Hypothalamus (tissue), 51 donors: ENCODE measurements around the gene PABPN1L.
A peak's percentile ranks its signal among the peaks of the same experiment; 100 is the strongest.

Source experiments
- DNase-seq, 51 donors: peaks; one replicate each; lab custom pipeline; 2025; lab: John Stamatoyannopoulos, UW

PABPN1L gene

DNA sequence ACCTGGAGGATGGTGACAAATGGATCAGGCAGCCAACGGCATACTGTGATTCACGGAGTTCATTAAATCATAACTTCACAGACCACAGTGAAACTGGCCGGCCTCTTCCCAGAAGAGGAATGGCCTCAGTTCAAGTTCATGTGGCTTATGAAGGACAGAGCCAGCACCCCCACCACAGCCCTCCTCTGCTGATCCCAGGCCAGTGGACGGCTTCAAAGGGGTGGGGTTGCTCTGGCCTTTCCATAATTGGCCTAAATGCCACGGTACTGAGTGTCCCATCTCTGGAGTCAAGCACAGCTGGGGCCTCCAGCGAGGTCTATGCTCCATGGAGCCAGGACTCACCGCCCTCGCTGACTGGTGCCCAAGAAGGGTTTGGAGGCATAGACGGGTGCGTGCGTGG is 31.1 kb downstream of the PABPN1L start:
- DNase-seq: no peak

DNA sequence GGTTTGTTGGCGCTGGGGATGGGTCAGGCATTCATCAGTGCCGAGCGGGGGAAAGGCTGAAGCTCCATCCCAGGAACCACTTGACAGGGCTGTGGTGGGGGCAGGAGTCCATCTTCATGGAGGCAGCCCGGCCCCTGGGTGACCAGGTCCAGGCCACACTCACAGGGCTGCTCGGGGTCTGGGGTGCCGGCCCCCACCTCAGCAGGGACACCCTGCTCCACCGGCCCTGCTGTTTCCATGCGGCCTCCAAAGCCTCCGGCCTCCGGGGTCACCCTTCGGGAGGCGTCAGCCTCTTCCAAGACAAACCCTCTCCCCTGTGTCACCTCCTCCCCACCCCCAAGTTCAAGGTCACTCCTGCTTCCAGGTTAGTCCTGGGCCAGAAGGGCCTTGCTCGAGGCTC is 31.8 kb downstream of the PABPN1L start:
- no peak for DNase-seq

DNA sequence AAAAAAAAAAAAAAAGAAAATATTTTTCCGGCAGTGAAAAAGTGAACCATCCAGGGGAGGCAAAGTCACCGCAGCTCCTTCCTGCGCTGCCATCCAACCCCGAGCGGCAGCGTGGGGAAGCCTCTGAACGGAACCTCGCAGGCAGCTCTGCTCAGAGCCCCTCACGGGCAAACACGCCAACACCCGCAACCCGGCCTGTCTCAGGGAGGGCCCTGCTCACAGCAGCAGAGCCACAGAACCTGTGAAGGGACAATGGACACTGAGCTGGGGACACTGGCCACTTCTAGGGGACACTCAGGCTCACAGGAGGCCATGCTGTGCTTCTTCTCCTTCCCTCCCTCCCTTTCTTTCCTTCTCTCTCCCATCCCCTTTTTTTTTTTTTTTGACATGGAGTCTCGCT is 33.4 kb downstream of the PABPN1L start:
- DNase-seq: no peak

DNA sequence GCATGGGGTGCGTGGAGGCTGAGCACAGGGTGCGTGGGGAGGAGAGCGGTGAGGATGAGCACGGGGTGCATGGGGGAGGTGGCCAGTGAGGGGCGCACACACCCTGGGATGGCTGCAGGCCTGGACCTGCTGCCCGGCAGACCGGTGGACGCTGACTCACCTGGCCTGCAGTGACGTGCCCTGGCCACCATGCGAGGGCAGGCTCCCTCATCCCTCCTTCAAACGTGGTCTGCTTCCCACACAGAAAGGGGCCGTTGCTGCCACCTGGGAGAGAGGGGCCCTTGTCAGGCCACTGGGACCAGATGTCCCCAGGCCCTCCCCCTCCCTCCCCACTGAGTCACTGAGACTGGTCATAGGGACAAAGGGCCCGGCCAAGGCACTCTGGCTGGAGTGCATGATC is 34.6 kb downstream of the PABPN1L start:
- no peak for DNase-seq

DNA sequence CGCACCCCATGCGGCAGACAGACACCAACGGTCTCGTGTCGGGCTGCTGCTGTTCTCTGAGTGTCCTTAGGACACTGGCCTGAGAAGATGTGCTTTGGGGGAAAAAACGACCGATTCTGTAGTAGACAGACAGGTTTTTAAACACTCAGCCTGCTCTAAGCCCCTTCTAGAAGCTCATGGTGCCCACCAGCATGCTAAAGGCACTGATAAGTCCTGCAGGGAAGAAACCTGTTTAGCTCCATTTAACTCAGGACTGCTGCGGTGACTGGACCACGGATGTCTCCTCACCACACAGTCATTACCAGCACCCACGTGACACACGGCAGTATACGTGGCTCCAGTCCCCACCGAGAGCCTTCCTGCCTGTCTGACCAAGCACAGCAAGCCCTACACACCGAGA is 35.7 kb downstream of the PABPN1L start:
- no peak for DNase-seq

DNA sequence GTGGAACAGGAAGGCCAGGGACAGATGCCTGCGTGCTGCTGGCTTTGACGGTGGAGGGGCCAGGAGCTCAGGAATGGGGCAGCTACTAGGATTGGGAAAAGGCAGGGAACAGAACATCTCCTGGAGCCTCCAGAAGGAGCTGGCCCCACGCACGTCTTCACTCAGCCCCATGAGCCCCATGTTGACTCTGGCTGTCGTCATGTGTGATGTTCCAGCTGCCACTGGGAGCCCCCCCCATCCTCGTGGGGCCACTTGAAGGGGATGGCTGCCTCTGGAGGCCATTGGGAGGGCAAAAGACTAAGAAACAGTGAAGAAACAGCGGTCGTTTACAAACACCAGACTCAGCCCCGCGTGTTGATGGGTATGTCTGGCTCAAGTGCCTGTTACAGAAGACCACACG is 36.2 kb downstream of the PABPN1L start:
- no peak for DNase-seq

DNA sequence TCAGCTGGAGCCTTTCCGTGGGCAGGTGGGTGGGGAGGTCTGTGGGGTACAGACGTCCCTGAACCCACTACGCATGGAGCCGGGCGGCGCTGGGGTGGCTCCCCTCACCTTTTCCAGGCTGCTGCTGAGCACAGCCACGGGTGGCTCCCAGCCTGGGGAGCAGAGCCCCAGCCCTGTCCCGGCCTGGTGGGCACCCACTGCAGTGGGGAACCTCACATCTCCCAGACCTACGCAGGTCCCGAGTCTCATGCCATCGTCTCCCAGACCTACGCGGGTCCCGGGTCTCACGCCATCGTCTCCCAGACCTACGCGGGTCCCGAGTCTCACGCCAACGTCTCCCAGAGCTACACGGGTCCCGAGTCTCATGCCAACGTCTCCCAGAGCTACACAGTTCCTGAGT is 37.7 kb downstream of the PABPN1L start:
- DNase-seq: peak in 12 of 51 donors; percentile 12 to 56 (median 26)

DNA sequence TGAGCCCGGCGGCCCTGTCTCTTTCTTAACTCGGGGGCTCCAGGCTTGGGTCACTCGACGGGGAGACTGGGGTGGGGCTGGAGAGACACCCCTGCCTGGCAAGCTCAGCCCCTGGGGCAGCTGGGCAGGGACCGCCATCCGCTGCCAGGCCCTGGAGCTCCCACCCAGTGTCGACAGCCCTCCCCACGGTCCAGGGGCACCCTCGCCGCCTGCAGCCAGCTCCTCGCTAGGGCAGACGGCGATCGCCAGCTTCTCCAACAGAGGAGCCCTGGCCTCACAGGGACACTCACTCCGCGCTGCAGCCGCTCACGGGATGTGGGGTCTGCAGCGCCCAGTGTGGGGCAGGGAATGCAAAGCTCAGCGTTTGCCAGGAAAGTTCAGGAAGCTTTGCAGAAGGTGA is 38.7 kb downstream of the PABPN1L start:
- DNase-seq: no peak

DNA sequence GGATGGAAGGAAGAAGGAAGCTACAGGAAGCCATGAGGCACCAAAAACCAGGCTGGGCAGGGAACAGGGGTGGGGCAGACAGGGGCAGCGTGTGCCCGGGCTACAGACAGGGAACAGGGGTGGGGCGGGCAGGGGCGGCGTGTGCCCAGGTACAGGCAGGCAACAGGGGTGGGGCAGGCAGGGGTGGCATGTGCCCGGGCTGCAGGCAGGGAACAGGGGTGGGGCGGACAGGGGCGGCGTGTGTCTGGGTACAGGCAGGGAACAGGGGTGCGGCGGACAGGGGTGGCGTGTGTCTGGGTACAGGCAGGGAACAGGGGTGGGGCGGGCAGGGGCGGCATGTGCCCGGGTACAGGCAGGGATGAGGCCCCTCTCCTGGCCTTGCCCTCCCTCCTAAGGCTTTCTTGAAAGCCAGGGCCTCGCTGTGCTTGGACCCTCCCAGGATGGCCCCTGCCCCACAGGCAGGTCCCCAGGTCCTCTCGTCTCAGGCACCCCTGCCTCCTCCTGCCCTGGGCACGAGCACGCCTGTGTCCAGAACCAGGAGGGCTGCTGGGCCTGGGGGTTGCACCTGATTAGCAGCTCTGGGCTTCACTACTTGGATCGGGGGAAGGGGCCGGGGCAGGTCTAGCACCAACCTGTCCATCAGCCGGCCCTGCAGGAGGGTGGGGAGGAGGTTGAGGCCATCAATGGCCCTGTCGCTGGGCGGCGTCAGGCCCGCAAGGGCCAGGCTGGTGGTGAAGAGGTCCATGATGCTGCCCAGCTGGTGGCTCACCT is 40.2 kb downstream of the PABPN1L start:
- DNase-seq: no peak

DNA sequence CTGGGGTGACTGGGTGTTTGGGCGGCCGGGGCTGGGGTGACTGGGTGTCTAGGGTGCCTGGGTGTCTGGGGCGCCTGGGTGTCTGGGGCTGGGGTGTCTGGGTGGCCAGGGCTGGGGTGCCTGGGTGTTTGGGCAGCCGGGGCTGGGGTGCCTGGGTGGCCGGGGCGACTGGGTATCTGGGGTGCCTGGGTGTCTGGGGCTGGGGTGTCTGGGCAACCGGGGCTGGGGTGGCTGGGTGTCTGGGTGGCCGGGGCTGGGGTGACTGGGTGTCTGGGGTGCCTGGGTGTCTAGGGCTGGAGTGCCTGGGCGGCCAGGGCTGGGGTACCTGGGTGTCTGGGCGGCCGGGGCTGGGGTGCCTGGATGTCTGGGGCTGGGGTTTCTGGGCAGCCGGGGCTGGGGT is 41.3 kb downstream of the PABPN1L start:
- DNase-seq: no peak

DNA sequence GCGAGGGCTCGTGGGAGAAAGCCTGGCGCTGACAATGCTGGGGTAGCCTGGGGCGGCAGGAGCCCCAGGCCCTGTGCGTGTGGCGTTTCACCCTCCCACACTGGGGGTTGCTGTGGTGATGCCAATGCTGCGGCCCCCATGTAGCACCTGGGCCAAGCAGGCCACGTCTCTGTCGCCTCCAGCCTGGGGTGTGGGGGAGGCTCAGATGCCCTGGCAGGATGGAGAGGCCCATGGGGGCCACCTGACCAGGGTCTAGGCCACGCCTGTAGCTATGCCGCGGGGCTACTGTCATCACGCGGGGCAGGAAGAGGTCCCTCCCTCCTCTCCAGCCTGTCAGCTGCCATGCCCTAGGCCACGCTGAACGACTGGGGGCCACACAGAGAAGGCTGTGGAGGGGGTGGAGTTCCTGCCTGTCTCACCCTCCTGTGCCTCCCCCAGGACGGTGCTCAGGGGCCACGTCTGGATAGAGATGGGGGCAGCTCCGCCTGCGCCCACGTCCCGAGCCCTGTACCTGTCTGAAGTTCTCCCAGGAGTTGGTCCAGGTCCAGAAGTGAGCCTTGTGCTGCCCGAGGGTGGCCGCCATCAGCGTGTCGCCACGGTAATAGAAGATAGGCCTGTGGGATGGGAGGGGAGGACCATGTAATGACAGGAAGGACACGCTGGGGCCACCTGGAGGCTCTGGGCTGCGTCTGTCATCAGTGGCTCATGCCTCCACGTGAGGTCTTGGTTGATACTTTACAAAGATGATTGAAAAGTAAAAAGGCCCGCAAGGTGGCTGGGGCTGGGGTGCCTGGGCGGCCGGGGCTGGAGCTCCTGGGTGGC is 42.0 kb downstream of the PABPN1L start:
- no peak for DNase-seq

DNA sequence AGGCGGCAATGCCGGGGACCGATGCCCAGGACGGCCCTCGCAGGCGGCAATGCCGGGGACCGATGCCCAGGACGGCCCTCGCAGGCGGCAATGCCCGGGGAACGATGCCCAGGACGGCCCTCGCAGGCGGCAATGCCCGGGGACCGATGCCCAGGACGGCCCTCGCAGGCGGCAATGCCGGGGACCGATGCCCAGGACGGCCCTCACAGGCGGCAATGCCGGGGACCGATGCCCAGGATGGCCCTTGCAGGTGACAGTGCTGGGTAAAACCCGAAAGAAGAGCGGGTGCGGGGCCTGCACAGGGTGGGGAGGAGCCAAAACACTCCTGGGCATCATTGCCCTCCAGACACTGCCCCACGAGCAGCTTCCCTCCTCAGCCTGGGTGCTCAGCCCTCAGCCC is 42.8 kb downstream of the PABPN1L start:
- peak in 3 of 51 donors; percentile 8 to 35 (median 19) for DNase-seq

DNA sequence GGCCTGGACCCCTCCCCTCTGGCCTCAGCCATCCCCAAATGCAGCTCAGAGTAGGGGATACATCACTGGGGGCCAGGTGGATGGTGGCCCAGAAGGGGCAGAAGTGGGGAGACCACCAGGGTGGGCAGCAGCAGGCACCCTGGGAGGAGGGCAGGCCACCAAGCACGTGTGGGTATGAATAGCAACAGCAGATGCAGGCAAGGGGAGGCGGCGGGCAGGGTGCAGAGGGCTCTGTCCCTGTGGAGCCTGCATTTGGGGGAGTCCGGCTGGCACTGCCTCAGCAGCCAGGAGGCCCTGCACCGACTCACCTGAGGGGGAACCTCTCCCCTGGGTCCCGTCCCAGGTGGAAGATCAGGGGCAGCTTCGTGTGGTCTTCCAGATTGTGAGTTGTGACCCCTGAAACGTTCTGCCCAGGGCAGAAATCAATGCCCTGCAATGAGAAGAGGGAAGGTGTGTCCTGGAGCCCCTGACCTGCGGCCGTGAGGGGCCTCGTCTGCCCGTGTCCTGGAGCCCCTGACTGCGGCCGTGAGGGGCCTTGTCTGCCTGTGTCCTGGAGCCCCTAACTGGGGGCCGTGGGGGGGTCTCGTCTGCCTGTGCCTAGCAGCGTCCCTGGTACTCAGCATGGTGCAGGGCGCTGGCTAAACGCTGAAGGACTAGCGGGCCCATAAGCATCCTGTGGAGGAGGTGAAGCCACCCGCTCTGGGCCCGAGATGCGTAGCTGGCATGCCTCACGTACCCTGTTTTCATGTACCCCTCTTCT is 44.0 kb downstream of the PABPN1L start:
- DNase-seq: no peak

DNA sequence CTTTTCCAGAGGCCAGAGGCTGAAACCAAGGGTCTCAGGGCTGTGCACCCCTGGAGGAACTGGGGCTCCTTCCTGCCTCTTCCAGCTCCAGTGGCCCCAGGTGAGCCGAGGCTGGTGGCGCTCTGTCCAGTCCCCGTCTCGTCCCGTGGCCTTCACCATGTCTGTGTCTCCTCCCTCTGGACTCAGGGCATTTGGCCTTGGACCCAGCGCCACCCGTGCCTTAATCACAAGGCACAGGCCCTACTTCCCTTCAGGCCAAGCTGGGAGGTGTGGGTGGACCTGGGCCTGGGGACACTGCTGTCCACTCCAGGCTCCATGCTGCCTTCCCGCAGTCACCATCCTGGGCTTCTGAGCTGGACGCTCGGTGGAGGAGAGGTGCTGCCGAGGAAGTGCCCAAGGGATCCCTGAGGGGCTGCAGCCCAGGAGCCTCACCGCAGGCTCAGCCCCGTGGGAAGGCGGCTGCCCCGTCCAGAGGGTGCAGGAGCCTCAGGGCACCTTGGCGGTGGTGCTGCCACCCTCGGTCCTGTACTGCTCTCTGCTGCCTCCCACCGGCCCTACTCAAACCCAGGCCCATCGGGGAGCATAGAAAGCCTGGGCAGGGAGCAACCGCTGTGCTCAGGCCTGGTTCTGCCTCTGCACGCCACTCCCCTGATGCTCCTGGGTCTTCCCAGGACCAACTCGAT is 45.2 kb downstream of the PABPN1L start:
- DNase-seq: no peak

DNA sequence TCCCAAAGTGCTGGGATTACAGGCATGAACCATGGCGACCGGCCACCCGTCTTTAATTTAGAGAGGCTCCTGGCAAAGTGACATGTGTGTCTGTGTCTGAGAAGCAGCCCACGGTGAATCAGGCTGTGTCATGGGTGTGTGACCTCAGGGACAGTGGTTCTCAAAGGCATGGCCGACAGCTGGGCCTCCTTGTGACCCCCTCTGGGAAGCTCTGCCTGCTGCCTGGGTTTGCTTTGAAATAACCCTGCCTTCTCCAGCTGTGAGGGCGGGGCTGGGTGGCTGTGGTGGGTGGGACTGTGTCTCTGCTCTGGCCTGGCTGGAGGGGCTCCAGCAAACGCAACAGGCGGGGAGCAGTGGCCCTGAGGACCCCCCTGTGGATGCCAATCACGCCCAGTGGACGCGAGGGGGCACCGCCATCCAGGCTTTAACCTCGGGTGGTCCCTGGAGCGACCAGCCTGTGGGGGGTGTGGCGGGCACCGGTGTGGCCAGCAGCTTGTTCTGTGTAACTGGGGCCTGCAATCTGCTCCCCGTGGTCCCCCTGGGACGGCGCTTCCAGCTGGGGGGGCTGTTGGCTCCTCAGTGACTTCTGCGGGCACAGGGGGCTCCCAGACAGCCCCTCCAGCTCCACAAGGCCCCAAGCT is 46.0 kb downstream of the PABPN1L start:
- DNase-seq: no peak

DNA sequence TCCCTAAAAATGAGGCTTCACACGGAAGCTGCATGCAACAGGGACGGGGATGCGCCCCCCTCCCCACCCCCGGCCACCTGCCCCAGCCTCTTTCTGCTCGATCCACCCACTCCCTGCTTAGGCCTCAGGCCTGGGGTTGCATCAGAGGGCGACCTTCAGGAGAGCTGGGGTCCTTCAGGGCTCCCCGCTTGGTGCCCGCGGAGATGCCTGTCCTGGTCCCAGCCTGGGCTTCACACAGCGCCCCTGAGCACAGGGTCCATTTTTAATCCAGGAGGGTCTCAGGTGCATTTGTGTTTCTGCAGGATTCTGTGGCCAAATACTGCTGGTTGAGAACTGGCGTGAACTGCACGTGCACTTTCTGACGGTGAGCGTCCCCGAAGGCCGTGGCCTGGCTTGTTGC is 47.3 kb downstream of the PABPN1L start:
- no peak for DNase-seq

DNA sequence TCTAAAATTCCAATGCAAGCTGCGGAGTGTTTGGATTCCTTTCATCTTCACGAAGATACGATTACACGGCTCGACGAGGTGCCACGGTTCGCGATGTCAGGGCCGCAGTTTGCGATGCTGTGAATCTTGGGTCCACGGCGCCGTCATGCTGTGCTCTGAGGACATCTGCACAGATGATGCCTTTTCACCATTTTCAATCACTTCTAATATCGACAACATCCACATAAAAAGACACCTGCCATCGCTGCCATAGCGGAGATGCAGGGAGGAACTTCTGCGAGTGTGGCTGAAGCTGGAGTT is 47.9 kb downstream of the PABPN1L start:
- no peak for DNase-seq

DNA sequence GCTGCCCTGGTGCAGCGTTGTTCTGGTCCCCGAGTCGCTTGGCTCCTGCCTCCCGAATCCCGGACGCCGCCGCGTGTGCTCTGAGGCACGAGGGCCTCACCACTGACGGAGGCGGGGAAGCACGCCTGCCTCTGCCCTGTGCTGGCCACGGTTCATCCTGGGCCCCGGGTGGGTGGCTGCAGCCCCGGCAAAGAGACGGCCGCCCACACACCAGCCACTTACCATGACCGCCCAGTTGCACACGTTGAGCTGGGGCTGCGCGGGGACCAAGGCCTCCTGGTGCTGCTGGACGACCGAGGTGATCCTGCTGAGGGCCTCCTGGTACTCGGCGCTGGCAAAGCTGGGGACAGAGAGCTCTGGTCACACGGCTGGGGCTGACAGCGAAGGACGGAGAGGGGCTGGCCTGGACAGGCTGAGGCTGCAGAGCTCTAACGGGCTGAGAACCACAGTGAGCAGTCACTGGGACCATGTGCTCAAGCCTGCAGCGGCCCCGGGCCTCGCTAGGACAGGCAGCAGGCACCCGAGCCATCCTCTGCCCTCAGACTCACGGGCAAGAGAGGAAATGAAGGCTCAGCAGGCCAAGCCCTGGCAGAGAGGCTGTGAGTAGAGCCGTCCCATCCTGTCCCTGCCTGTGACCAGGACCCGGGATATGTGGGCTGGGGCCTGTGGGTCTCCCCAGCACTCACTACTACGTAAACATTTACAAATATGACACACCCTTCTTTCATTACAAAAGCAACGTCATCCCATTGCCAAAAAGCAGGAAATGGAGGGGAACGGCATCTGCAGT is 48.5 kb downstream of the PABPN1L start:
- no peak for DNase-seq

DNA sequence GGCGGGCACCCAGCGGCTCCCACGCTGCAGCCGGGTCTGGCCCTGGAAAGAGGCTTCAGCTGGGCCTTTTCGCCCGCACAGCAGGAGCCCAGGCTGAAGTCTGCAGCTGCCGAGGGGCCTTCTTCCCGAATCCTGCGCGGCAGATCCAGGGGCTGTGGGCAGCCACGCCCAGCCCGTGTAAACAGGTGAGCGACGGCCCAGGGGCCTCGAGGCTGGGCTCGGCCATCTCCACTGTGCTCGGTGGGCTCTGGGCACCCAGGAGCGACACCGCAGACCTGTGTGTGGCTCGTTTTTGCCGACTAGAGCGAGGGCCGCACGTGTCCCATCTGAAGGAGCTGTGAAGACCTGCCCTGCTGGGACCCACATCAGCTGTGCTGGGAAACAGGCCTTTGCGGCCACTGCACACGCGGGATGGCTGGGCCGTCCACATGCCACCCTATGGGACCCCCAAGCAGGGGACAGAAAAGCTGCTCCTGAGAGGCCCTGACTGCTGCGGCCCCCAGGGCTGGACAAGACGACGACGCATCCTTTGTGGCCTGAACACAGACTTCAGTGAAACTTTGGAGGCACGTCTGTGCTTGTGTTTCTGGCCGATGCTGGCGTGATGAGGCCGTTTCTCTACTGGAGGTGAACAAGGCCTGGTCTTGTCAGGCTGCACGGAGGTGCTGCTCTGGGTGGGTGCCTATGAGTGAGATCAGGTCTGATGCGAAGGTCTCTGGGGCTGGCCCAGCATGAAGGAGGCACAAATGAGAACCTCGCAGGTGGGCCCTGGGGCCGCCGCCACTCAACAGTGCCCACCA is 49.5 kb downstream of the PABPN1L start:
- no peak for DNase-seq
